Measurements from ENCODE around the gene PROM1. TPM values are rescaled to one million over a fixed set of nuclear protein-coding genes. Genes with fewer than 3 reads are reported as not detected.
A peak's percentile ranks its signal among the peaks of the same experiment; 100 is the strongest.

Gene PROM1
- total and polyA plus RNA-seq, 2 of the 13 experiments (the other 11 are each of a cell fraction or from before 2014, with no cell fraction given): 3.9 to 16.4 TPM

DNA sequence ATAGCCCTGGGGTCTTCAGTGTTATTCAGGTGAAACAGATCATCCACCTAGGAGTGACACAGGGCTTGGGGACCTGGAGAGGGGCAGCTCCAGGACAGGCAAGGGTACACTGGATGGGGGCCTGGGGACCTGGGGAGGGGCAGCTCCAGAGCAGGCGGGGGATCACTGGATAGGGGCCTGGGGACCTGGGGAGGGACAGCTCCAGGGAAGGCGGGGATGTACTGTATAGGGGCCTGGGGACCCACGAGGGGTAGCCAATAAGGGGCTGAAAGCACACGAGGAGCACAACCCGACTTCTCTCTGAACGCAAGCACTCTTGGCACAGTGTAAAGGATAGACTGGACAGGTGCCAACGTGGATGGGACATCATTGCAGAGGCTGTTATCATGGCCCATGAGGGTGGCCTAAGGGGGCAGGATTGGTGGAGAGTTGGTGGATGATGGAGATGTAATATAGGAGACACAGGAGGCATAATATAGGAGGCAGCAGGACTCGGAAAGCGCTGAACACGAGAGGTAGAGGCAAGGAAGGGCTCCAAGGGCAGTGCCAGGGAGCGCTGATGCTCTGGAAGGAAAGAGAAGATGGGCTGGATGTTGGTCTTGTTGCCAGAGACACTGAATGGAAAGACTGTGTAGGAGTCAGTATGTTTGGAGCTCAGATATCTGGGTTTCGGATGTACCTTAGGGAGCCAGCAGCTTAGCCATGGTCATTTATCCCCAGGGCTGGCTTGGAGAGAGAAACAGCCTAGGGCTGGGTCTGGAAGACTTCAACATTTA, 82.9 kb downstream of the PROM1 start:
- peak; percentile 62 for ATAC-seq
- Histone ChIP-seq H3K4me2 (ENCODE audit: low read depth, low read length) (no peak overlapping the region), H3K27me3 (ENCODE audit: control insufficient read depth in 1 of 2, insufficient read depth in 2 of 2, low read length in 2 of 2) (no peaks in the 10 kb centered on the region), H3K4me1 (ENCODE audit: insufficient read depth, low read length) (no peaks in the 10 kb centered on the region), H3K27ac (ENCODE audit: extremely low read length, insufficient read depth, low read length) (no peak overlapping the region), H3K36me3 (replicated peaks in 1 of 2; ENCODE audit: control insufficient read depth in 1 of 2, insufficient read depth in 2 of 2, low read length in 2 of 2) (no peaks in the 10 kb centered on the region), H3K4me3 (replicated peaks in 1 of 3; ENCODE audit: insufficient read depth in 1 of 3, low read depth in 2 of 3, low read length in 3 of 3) (no peak overlapping the region), H2AFZ (ENCODE audit: low read length) (no peak overlapping the region), H4K20me1 (ENCODE audit: insufficient read depth, low read length) (no peaks in the 10 kb centered on the region), H3K79me2 (ENCODE audit: insufficient read depth, low read length) (no peaks in the 10 kb centered on the region), H3K9ac (ENCODE audit: insufficient read depth, low read depth, low read length) (no peak overlapping the region), H3K9me3 (ENCODE audit: low read length) (no peaks in the 10 kb centered on the region)
- DNase-seq (ENCODE audit: low spot score): no peak
- BruUV-seq (replicated peaks): no TSS peak
- in situ Hi-C loops (cut with HindIII; ENCODE audit: extremely low pct_ligation_motif_present, low pct_unique_long_range_greater_than_20kb): loop anchor here (5.0 kb wide), 1 partner anchor 39 kb away; the partner anchor contains the start of gene FGFBP2
- intact Hi-C loops (cut with micrococcal nuclease; ENCODE audit: unreplicated experiment): loop anchor here (1.0 kb wide), 4 partner anchors 38 to 522 kb away; partner anchors contain the start of gene FGFBP2
- WGBS (ENCODE audit: low lambda C conversion rate): 44% methylated on average over 12 of the region's 12 CpGs
- CTCF ChIA-PET (ENCODE audit: low intra/inter-chr PET ratio, low total read pairs): interaction anchor here (1.2 to 2.0 kb wide), 4 partner anchors 38 to 522 kb away, joined by 3 to 13 read pairs (median 6); partner anchors contain the start of gene FGFBP2
- POLR2A ChIA-PET: interaction anchor here (1.0 kb wide), 1 partner anchor 522 kb away, joined by 4 read pairs; no protein-coding TSS in a partner anchor
- no peak for FAIRE-seq
- TF ChIP-seq NPAS2 (CRISPR knock-in tag; IDR thresholded peaks at IDR 0.05; ENCODE audit: borderline replicate concordance): no peak
- TF ChIP-seq CAMTA2 (CRISPR knock-in tag; IDR thresholded peaks at IDR 0.05; ENCODE audit: borderline replicate concordance): no peak
- TF ChIP-seq GATAD1 (CRISPR knock-in tag; IDR thresholded peaks at IDR 0.05): no peak
- no peak for TF ChIP-seq ZNF224 (CRISPR knock-in tag; IDR thresholded peaks at IDR 0.05)
- TF ChIP-seq ZNF75D (CRISPR knock-in tag; IDR thresholded peaks at IDR 0.05; ENCODE audit: borderline replicate concordance): no peak
- no peak for TF ChIP-seq DMAP1 (CRISPR knock-in tag; IDR thresholded peaks at IDR 0.05)
- no peak for TF ChIP-seq HNRNPH1 (optimal IDR thresholded peaks at IDR 0.05; ENCODE audit: low read depth, low read length)
- no peak for TF ChIP-seq ZBTB38 (CRISPR knock-in tag; IDR thresholded peaks at IDR 0.05)
- no peak for TF ChIP-seq ZNF557 (CRISPR knock-in tag; IDR thresholded peaks at IDR 0.05)
- TF ChIP-seq ZNF660 (CRISPR knock-in tag; IDR thresholded peaks at IDR 0.05; ENCODE audit: borderline replicate concordance, low read depth): no peak

All from HepG2 (cell line).